ENCODE results near the gene SYTL2.
"Not testable (repeated sequence)": the region's sequence is repeated elsewhere in the genome, so short reads cannot be mapped to it uniquely, and the experiment has no call there.

The SYTL2 gene

DNA sequence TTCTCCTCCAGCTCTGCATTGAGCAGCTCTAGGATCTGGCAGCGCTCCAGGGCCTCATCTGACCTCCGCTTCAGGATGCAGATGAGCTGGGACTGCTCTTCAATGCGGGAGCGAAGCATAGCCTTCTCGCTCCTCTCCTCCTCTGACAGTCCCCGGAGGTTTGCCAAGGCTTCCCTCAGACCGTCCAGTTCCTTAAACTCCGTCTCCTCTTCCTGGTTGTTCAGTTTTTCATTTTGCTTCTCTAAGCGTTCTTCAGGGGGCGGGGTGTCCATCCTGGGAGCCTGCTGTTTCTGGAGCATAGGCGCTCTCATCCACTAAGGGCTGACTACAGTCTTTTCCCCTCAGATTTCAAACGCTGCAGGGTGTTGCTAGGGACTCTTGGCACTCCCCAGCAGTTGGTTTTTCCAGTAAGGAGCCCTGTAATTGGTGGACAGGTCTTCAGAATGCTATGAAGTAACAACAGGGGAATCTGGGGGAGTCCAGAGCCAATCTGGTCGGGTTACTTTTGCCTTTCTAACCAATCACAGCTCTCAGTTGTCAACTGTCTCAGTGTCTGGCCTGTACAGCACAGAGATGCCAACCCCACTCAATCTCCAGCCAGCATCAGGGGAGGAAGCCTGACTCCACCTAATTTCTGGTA lies 125.0 kb downstream of the SYTL2 start, which contains the start of gene CCDC89:
Gene CCDC89 (minus strand): TSS at position 376 of the 640 bp plus-strand sequence. CDS start 65 bp downstream, at position 311.
- no peak for DNase-seq (ENCODE audit: low read depth in 2 of 2)

DNA sequence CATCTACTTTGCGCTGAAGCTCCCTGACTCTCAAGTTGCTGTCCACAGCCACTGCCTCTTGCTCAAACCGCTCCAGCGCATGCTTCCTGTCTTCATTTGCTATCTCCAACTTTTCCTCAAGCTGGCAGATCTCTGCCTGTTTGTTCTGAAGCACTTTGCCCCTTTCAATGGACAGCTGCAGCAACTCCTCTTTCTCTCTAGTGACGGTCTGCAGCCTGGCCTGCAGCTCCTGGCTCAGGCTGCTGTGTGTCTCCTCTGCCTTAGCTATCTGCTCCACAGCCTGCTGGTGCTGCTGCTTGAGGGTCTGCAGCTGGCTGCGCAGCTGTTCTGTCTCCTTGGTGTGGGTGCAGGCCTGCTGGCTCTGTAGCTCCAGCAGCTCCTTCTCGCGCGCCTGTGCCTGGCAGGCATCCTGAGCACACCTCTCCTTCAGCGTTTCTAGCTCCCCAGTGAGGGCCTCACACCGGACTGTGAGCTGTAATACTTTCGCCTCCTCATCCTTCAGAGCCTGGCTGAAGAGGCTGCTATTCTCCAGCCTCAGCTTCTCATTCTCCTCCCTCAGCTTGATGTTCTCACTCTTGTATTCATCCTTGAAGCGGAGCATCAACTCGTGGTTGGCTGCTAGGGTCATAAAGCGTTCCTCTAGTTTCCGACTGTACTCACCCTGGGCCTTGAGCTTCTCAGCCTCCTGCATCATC lies 125.7 kb downstream of the SYTL2 start:
- no peak for DNase-seq (ENCODE audit: low read depth in 2 of 2)

DNA sequence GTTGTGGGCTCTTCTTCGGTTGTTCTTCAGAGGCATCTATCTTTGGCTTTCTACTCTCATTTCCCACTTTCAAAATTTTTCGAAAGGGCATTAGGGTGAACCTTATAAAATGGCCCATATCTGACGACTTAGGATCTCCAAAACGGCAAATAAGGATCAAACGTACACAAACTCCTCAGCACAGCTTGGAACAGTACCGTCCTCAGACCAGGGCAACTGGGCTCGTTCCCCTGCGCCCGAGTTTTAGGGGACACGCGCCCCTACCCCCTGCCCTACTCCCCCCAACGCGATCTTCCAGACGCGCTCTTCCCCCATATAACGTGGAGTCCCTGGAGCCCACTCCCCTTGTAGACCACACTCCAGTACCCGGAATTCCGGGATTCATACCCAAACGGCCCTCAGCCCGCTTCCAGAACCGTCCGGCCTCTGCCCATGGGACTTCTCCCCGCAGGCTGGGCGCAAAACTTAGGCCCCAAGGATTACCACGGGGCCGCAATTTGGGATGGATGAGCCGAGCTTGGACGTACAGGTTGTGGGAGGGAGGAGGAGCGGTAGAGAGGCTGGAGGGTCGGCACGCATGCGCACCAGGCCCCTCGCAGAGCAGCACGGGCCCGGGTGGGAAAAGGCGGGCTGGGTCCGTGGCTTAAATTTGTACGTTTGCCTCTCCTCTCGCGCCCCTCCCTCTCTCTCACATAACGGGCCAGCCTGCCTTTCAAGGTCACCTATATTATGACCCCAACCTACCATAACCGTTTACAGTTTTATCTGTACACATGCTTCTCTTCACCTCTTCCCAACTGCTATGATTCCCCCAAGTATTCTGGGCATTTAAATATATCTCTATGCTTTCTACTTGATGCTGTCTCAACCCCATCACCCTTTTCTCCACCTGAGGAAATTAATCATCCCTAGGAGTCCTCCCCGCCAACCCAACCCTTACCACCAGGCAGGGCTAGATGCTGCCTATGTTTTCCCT lies 128.3 kb downstream of the SYTL2 start:
- DNase-seq (ENCODE audit: low read depth in 2 of 2), result peak; percentile 27 to 51

DNA sequence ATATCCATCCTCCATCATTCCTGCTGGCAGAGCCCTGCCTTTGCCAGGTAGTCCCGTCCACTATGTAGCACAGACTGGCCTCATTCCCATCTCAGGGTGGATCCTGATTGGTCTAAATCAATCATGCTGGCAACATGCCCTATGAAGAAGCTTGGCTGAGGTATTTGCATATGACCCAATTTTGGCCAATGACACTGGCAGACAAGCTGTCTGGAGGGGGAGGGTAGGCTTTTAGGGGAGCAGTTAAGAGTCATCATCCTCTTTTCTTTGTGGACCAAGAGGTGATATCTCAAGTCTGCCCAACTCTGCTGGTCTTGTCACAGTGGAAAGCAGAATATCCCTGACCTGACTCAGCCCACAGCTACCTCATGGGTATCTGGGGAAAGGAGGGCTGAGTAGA lies 130.0 kb downstream of the SYTL2 start:
- DNase-seq (ENCODE audit: low read depth in 2 of 2), result no peak

DNA sequence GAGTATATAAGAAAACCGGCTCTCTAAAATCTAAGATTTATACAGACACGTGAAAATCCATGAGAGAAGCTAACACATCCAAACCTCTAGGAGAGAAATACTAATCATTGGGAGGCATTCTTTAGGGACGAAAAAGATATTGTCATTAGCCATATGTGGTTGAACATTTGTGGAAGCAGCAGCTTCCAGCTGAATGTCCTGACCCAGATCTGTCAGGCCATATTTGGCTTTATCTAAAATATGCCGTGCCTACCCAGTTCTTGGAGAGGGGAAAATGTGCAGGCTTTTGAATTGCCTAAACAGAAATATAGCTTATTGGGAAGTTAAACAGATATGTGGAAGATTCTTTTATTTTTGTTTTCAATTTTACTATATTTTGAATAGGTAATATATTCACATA lies 131.4 kb downstream of the SYTL2 start:
- DNase-seq (ENCODE audit: low read depth in 2 of 2), result no peak

DNA sequence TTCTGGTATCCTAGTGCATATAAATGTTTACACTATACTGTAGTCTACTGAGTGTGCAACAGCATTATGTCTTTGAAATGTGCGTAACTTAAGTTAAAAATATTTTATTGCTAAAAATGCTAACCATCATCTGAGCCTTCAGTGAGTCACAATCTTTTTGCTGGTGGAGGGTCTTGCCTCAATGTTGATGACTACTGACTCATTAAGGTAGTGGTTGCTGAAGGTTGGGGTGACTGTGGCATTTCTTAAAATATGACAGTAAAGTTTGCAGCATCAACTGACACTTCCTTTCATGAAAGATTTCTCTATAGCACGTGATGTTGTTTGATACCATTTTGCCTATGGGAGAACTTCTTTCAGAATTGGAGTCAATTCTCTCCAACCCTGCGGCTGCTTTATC lies 137.5 kb downstream of the SYTL2 start:
- no peak for DNase-seq (ENCODE audit: low read depth in 2 of 2)

DNA sequence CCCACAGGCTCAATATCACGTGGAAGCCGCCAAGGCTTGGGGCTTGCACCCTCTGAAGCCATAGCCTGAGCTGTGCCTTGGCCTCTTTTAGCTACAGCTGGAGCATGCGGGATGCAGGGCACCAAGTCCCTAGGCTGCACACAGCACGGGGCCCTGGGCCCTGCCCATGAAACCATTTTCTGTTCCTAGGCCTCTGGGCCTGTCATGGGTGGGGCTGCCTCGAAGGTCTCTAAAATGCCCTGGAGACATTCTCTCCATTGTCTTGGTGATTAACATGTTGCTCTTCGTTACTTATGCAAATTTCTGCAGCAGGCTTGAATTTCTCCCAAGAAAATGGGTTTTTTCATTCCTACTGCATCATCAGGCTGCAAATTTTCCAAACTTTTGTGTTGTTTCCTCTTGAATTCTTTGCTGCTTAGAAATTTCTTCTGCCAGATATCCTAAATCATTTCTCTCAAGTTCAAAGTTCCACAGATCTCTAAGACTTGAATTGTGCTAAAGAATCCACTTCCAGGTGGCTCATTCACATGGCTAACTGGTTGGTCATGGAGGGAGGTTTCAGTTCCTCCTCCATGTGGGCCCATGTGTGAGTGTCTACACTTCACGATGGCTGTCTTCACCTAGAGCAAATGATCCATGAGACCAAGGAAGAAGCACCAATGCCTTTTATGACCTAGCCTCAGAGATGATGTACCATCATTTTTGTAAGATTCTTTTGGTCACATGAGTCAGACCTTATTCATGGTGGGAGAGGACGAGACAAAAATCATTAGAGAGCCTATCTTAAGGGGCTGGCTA lies 138.6 kb downstream of the SYTL2 start:
- DNase-seq (ENCODE audit: low read depth in 2 of 2), result no peak

DNA sequence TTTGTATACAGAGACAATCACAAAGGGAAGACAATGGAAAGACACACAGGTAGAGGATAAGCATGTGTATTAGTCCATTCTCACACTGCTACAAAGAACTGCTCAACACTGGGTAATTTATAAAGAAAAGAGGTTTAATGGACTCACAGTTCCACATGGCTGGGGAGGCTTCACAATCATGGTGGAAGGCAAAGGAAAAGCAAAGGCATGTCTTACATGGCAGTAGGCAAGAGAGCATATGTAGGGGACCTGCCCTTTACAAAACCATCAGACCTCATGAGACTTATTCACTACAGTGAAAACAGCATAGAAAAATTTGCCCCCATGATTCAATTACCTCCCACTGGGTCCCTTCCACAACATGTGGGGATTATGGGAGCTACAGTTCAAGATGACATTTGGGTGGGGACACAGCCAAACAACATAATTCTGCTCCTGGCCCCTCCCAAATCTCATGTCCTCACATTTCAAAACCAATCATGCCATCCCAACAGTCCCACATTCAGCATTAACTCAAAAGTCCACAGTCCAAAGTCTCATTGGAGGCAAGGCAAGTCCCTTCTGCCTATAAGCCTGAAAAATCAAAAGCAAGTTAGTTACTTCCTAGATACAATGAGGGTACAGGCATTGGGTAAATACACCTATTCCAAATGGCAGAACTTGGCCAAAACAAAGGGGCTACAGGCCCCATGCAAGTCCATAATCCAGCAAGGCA lies 139.8 kb downstream of the SYTL2 start:
- not testable (repeated sequence) for DNase-seq (ENCODE audit: low read depth in 2 of 2)

DNA sequence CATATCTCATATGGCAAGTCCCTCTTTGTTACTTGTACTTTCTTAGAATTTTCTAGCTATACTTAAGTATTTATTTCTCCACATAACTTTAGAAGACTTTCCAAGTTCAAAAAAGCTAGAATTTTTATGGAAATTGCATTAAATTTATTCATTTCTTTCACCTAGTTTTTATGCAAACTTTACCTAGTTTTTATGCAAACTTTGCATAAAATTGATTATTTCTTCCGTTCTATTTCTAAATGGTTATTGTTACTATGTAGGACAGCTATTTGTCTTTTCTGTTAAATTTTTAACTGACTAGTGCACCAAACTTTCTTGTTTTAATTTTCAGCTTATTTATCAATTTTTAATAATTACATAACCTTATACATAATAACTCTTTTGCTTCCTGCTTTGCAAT lies 142.8 kb downstream of the SYTL2 start:
- DNase-seq (ENCODE audit: low read depth in 2 of 2), result no peak

DNA sequence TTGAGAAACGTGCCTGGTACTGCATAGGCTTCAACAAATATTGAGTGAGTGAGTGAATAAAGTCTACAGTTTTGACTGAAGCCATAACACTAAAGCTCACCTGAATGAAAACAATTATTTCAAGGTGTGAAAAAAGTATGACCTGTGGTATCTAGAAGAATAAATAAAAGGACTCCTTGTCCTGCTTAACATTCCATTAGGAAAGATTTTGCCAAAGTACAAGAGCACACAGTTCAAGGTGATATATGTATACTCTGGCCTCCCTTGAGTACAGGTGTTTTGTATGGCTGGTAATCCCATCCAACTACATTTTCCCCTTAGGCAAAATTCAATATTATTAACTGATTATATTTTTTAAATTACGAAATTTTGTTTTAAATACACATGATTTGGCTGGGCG lies 144.3 kb downstream of the SYTL2 start:
- DNase-seq (ENCODE audit: low read depth in 2 of 2), result no peak

DNA sequence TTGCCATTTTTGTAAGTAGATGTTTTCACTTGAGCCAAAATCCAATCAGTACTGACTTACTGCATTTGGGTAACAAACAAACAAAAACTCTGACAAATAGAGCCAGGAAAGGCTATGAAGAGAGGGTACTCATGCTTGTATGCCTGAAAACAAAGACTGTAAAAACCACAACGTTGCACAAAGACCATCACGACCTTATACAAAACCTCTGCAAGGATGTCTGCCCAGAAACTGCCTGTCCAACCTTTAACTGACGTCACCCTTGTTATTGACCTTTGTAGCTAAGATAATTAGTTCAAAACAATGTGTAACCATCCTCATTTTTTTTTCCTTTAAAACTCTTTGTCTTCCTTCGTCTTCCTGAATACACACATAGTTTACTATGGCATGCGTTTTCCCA lies 145.2 kb downstream of the SYTL2 start:
- DNase-seq (ENCODE audit: low read depth in 2 of 2), result no peak

DNA sequence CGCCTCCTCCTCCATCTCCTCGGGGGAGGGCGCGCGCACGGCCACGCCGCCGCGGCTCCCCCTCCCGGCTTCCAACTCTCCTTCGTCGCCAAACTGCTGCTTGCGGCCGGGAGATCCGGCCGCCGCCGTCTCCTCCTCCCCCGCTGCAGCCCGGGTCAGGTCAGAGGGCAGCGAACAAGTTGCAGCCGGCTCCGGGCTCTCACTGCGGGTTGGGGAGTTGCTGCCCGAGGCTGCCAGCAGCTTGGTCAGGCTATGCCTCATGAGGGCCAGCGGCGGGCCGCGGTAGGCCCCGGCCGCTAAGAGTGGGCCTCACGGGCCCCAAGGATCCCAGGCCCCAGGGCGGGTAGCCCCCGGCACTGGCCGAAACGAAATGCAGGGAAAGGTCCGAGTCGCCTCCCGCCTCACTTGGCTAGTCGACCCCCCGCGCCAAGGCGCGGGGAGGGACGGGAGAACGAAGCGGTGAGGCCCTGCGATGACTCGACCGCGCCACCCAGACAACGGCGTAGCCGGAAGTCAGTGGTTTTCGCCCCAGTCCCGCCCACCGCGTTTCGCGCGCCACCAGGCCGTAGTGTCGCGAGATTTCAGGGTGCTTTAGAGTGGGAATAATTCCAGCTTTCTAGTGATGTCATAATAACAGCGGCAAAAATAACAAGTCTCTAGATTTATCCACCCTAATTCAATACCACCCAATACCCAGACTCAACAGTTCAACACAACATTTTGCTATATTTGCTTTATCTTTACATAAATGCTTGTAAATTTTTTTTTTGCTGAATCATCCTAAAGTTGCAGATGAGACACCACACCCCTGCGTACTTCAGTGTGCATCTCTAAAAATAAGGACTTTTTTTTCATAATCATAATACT lies 146.1 kb downstream of the SYTL2 start, which contains the start of gene CREBZF:
Gene CREBZF (minus strand): TSS at position 515 of the 867 bp plus-strand sequence. CDS start 254 bp downstream, at position 261.
- peak; percentile 86 to 90 for DNase-seq (ENCODE audit: low read depth in 2 of 2)

DNA sequence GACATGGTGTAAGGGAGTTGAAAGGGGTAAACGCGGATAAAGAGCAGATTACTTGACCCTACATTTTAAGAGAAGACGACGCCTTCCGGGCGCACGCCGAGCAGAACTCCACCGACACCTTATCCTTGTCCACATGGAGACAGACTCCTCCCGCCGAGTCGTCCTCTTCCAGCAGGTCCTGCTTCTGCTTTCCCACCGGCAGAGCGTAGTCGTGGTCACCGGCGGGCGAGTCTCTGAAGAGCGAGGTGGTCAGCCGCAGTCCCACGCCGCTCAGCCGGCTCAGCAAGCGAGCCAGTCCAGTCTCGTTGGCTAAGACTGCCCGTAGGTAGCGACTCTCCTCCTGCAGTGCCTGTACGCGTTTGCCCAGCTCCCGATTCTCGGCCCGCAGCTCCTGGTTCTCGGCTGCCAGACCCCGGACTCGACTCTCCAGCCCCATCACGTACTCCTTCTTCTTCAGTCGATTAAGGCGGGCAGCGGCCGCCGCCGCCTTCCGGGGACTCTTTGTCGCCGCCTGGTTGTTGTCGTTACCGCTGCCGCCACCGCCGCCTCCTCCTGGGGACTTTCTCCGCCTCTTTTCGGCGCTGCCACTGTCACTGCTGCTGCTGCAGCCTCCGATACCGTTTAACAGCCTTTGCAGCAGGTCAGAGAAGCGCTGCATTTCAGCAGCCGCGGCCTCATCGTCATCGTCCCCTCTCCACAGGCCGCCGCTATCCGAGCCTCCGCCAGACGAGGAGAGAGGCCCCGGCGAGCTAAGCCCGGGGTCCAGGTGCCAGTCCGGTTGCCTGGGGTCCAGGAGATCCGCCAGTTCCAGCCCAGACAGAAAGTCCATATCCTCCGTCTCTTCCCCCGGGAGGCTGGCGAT lies 147.0 kb downstream of the SYTL2 start:
- DNase-seq (ENCODE audit: low read depth in 2 of 2), result peak; percentile 78 to 79

DNA sequence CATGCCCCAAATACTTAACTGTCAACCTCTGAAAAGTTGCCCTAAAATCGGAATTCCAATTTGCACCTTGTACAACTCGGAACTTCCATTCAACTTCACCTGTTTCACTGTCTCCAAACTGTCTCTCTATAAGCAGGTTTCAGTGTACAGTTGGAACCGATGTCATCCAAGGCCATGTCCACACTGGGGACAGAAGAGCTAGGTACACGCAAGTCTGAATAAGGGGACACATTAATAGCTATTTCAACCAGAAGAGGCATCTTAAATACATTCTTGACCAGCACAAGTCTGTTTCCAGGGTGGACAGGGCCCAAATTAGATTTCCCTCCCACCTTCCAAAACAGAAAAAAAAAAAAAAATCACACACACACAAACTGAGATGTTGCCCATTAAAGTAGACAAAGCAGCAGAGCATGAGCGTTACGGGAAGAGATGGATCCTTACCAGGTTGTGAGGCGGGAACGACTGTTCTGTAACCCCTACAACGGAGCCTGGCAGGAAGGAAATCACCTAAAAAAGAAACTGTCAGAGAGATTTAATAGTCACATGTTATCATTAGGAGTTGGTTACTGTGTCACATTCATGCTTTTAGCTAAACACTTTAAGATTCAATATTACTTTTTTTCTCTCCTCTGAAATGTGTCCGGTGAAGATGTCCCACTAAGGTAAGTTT lies 147.7 kb downstream of the SYTL2 start:
- DNase-seq (ENCODE audit: low read depth in 2 of 2), result no peak

DNA sequence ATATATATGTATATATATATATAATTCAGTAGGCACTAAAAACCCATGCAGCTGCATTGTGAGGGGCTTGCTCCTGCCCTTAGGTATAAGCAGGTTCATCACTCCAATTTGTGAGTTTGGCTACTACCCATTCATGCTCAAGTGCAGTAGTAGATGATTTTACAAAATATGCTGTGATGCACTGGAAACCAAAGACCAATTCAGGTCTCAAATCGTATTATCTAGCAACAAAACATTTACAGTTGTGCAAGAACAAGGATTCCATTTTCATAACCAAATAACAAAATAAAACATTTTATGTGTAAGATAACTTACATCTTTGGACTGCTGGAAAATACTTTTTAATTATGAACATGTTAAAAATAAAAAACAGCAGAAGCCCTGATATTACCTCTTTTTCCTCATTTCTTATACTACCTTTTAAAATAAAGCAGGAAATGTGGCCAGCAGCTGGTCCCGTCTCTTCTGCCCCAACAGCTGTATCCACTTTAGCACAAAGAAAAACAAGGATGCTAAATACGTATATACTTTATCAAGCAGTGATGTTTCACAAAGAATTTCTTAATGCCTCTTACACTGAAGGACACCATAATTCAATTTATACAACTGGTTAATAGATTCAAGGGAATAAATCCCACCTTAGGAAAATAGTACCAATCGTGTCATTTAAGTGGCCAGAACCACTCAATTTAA lies 148.8 kb downstream of the SYTL2 start:
- DNase-seq (ENCODE audit: low read depth in 2 of 2), result no peak

DNA sequence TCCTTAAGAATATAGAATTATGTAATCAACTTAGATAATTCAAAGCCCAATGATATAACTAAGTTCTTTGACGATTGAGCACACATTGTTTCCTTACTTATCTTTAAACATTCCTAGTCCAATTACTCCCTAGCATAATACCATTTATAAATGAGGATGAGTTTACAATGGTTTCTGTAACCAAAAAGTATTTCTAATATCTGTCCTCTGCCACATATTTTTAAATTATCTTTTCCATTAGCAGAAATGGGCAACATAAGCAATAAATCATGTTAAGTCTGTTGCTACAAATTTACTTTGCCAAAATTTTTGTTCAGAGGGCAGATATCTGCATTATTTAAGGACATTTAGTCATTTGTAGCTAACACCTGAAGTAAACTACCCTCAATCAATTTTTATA lies 152.8 kb downstream of the SYTL2 start:
- no peak for DNase-seq (ENCODE audit: low read depth in 2 of 2)

DNA sequence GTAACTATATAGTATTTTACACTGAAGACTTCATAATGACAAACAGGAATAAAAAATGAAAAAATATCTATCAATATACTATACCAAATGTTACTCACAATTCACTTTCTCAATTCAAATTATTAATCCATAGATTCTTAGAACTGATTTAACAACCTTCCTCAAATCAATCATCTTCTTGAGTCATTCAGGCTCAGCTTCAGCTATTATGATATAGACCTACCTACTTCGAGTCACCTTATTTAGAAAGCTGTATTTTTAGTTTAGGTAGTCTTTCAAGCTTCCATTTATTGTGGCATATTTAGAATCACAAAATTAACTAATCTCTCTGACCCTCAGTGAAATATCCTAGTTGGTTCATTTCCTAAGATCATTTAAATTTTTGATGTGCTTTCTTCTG lies 154.2 kb downstream of the SYTL2 start:
- DNase-seq (ENCODE audit: low read depth in 2 of 2), result no peak

DNA sequence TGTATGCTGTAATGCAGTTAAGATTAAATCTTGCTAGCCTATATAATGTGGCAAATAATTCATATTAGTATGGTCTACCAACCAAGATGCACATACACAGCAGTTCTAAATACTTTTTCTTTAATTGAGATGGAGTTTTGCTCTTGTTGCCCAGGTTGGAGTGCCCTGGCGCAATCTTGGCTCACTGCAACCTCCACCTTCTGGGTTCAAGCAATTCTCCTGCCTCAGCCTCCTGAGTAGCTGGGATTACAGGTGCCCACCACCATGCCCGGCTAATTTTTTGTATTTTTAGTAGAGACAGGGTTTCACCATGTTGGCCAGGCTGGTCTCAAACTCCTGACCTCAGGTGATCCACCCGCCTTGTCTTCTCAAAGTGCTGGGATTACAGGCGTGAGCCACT lies 156.6 kb downstream of the SYTL2 start:
- DNase-seq (ENCODE audit: low read depth in 2 of 2), result not testable (repeated sequence)

Measured in stimulated activated CD8-positive, alpha-beta memory T cell treated with anti-CD3 and anti-CD28 coated beads, Interleukin-2, amount 100 ng/mL, for 1 hour (primary cell).